Lower leg skin (tissue), 3 donors: ENCODE measurements around the gene PHF11.

Source experiments
- CTCF ChIP-seq, 3 donors: fragments of 450-650 bp; IDR thresholded peaks; one replicate each; pipeline ENCODE4 v1.5.1; 2016; ENCODE audit warnings: antibody characterized with exemption in 3 of 3, mild to moderate bottlenecking in 3 of 3, moderate library complexity in 2 of 3
- POLR2A ChIP-seq, 2 donors: fragments of 450-650 bp; IDR thresholded peaks; one replicate each; pipeline ENCODE4 v1.6.1; 2016 to 2017; ENCODE audit warnings: antibody characterized with exemption in 2 of 2, mild to moderate bottlenecking in 1 of 2, moderate library complexity in 1 of 2

GRCh38 chr13:49545661-49546060, 49.9 kb downstream of the PHF11 start:
- TF ChIP-seq POLR2A (IDR thresholded peaks at IDR 0.05) (no peak), CTCF (IDR thresholded peaks at IDR 0.05) (no peak)
